ENCODE data around the gene SPG7. TPM values are rescaled to one million over a fixed set of nuclear protein-coding genes. Genes with fewer than 3 reads are reported as not detected.

Gene SPG7
- total RNA-seq, 4 donors from 2014 or later: 102 to 178 (median 127) TPM

DNA sequence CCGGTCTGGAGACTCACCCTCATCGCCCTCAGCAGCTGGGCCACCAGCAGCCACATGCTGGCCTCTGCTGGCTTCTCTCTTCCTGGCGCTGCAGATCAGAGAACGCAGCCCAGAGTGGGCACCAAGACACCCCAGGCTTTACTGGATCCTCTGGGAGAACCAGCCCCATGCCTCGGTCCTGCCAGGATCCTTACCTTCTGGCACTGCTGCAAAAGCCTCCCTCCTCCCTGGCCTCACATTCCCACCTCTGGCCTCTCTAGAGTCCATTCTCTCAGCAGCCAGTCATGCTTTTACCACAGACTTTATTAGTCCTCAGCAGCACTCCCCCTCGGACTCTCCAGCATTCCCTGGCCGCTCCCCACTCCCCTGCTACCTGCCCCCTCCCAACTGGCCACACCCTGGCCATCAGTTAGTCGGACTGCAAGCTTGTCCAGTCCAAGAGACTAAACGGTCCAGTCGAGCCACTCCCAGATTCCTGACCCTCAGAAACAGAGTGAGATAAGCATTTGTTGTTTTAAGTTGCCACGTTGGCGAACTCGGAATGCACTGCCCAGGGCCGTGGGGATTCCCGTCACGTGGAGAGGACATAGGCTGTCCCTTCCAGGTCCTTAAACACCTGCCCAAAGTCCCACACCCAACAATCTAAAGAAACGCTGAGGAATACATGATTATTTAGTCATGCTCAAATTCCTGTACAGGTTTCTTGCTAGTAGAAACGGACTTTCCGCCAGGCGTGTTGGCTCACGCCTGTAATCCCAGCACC lies 5.9 kb upstream of the SPG7 start:
- DNase-seq (ENCODE audit: low spot score in 2 of 2): no peak
- peaks cover 4 to 41% (median 24%) of the 10 kb centered on the region in 4 donors for H3K4me1 ChIP-seq
- no peaks in the 10 kb centered on the region for H3K27me3 ChIP-seq
- WGBS, 2 donors: 55 to 58% methylated on average over 19 to 21 of the region's 21 CpGs
- H3K27ac ChIP-seq: peak overlapping the region in 2 of 4 donors; percentile 10 to 45
- no peak overlapping the region for H3K4me3 ChIP-seq
- H3K36me3 ChIP-seq: no peaks in the 10 kb centered on the region
- TF ChIP-seq EP300 (IDR thresholded peaks at IDR 0.05): no peak
- TF ChIP-seq POLR2A (IDR thresholded peaks at IDR 0.05): no peak
- TF ChIP-seq, protein P1, sequence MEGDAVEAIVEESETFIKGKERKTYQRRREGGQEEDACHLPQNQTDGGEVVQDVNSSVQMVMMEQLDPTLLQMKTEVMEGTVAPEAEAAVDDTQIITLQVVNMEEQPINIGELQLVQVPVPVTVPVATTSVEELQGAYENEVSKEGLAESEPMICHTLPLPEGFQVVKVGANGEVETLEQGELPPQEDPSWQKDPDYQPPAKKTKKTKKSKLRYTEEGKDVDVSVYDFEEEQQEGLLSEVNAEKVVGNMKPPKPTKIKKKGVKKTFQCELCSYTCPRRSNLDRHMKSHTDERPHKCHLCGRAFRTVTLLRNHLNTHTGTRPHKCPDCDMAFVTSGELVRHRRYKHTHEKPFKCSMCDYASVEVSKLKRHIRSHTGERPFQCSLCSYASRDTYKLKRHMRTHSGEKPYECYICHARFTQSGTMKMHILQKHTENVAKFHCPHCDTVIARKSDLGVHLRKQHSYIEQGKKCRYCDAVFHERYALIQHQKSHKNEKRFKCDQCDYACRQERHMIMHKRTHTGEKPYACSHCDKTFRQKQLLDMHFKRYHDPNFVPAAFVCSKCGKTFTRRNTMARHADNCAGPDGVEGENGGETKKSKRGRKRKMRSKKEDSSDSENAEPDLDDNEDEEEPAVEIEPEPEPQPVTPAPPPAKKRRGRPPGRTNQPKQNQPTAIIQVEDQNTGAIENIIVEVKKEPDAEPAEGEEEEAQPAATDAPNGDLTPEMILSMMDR (IDR thresholded peaks at IDR 0.05): no peak
- H3K9me3 ChIP-seq: no peaks in the 10 kb centered on the region

DNA sequence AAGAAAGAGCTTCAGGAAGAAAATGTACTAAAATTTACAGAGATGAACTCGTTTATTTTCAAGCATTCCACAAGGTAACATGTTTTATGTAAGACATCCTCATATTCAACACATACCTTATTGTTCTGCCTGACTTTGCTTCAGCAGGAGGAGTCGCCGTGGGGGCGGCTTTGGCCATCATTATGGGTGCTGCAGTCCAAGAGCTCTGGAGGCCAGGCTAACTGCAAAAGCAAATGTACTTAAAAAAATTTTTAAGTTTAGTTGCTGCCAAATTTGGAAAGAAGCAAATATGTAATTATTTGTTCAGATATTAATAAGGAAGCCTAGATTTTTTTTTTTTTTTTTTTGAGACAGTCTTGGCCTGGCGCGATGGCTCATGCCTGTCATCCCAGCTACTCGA lies 4.1 kb upstream of the SPG7 start:
- no peaks in the 10 kb centered on the region for H3K9me3 ChIP-seq
- WGBS, 2 donors: 53 to 65% methylated on average over 7 of the region's 7 CpGs
- peaks cover 4 to 48% (median 29%) of the 10 kb centered on the region in 4 donors for H3K4me1 ChIP-seq
- no peaks in the 10 kb centered on the region for H3K36me3 ChIP-seq
- no peak overlapping the region for H3K4me3 ChIP-seq
- H3K27me3 ChIP-seq: no peaks in the 10 kb centered on the region
- peak overlapping the region in 3 of 4 donors; percentile 85 to 92 (median 91) for H3K27ac ChIP-seq
- no peak for DNase-seq (ENCODE audit: low spot score in 2 of 2)
- TF ChIP-seq, protein P1 (IDR thresholded peaks at IDR 0.05): no peak
- TF ChIP-seq EP300 (IDR thresholded peaks at IDR 0.05) (no peak), POLR2A (IDR thresholded peaks at IDR 0.05) (no peak)

DNA sequence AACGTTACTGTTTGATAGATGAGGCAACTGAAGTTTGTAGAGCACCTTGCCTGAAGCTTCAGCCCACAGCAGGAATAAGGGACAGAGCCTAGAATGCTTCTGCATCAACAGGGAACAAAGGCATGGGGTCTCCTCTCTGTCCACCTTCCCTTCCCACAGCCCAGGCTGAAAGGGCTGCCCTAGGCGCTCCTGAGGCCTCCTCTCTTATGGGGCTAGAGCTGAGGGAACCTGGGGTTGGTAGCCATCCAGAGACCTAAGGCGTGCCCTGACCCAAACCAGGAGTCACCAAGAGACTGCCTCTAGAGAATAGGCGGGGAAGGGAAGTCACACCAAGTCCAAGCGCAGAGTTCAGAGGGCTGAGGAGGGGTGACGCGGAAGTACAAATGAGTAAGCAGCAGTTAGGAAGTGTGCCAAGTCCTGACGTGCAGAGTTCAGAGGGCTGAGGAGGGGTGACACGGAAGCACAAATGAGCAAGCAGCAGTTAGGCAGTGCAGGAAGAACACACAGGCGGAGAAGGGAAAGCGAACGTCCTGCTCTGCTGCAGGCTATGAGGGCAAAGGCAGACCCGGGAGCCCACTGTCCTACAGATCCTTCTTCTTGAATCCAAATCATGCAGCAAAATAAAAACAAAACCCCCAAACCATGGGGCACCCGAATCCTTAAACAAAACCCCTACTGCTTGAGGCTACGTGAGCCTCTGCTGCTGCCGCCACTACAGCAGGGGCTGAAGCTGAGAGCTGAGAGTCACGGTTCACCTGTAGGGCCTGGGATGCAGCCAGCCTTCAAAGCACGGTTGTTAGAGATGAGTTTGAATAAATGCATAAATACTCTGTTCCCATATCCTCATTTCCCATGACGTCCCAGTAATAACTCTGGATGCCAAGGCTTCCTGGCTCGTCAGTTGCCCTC lies 2.7 kb upstream of the SPG7 start:
- TF ChIP-seq POLR2A (IDR thresholded peaks at IDR 0.05) (peak in 1 of 2 donors; percentile 51), EP300 (IDR thresholded peaks at IDR 0.05) (peak; percentile 18 to 83)
- TF ChIP-seq, protein P1 (IDR thresholded peaks at IDR 0.05): no peak
- WGBS, 2 donors: 13 to 16% methylated on average over 20 of the region's 20 CpGs
- H3K9me3 ChIP-seq: no peaks in the 10 kb centered on the region
- H3K36me3 ChIP-seq: peaks cover 0 to 2% (median under 1%) of the 10 kb centered on the region in 3 donors
- H3K4me3 ChIP-seq: peak overlapping the region in 2 of 4 donors; percentile 19 to 20
- H3K4me1 ChIP-seq: peaks cover 4 to 61% (median 34%) of the 10 kb centered on the region in 4 donors
- H3K27me3 ChIP-seq: no peaks in the 10 kb centered on the region
- peak overlapping the region; percentile 43 to 92 (median 88) for H3K27ac ChIP-seq
- DNase-seq (ENCODE audit: low spot score in 2 of 2): peak; percentile 85 to 95

- TF ChIP-seq EP300 (IDR thresholded peaks at IDR 0.05): no peak
- TF ChIP-seq, protein P1 (IDR thresholded peaks at IDR 0.05): no peak
- no peak for TF ChIP-seq POLR2A (IDR thresholded peaks at IDR 0.05)
- WGBS, 2 donors: 34 to 53% methylated on average over 4 of the region's 4 CpGs
- H3K27me3 ChIP-seq: no peaks in the 10 kb centered on the region
- H3K4me3 ChIP-seq: peak overlapping the region in 2 of 4 donors; percentile 19 to 20
- peaks cover 0 to 9% (median 6%) of the 10 kb centered on the region in 3 donors for H3K36me3 ChIP-seq
- peak overlapping the region; percentile 19 to 92 (median 88) for H3K27ac ChIP-seq
- no peaks in the 10 kb centered on the region for H3K9me3 ChIP-seq
- DNase-seq (ENCODE audit: low spot score in 2 of 2): no peak
- H3K4me1 ChIP-seq: peaks cover 4 to 62% (median 34%) of the 10 kb centered on the region in 4 donors
Observed at GRCh38 chr16:89506113-89506504, 2.1 kb upstream of the SPG7 start.
